ENCODE data around the gene TH.
A peak's percentile ranks its signal among the peaks of the same experiment; 100 is the strongest.
"Not testable (repeated sequence)": the region's sequence is repeated elsewhere in the genome, so short reads cannot be mapped to it uniquely, and the experiment has no call there.

The TH gene

DNA sequence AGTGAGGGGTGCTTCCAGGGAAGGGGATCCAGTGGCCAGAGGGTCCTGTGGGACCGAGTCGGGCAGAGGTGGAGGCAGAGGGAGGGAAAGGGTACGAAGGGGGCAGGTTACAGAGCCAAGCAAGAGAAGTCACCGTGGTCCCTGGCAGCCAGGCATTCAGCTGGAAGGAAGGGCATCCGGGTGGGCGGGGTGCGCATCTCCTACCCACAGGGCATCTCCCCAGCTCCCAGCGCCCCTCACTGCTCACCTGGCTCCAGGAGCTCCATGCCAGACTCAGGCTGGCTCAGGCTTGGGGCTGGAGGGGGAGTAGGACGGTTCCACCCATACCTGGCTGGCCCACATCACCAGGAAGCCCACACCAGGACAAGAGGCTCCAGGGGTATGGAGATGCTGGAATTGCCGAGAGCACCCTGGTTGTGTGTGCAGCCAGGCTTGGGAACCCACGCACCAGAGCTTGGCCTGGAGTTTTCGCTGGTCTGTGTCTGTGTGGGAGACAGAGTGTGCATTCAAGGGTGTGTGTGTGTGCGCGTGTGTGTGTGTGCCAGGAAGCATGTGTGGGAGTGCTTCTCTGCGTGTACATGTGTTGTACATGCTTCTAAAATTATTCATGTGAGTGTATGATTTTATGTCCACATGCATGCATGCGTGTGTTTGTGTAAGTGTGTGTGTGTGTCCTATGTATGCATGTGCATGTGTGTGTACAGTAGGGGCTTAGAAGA lies 6.6 kb upstream of the TH start:
- DNase-seq (ENCODE audit: low read depth) = not testable (repeated sequence)

DNA sequence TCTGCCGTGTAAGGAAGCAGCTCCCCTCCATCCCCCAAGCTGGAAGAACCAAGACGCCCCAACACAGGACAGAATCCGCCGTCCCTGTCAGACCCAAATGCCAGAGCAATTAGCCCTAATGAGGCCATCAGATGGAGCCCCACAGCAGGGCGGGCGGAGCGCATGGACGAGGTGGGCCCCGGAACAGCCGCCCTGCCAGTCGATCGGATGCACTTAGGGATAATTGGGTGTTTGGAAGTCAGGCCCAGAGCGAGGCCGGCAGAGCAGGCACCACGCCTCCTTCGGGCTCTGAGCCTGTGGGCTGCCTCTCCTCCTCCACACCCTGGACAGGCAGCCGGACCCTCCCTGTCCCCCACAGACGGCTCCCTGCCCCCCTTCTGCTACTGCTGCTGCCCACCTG lies 5.5 kb upstream of the TH start:
- DNase-seq (ENCODE audit: low read depth) = no peak

DNA sequence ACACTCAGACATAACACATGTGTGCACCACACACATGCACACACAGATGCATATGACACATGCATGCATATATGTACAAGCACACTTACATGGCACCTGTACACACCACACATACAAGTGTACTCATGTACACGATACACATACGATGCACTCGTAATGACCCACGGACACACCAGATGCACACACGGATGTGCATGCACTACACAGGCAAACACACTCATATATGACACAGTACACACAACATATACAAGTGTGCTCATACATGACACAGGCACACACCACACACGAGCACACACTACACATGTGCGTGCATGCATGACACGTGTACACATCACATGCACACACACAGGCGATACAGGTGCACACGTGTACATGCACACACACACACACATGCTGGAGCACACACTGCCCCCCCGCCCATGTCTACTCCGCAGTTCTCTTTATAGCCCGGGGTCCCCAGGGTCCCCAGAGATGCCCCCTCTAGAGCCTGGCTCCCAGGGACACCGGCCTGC lies 4.8 kb upstream of the TH start:
- no peak for DNase-seq (ENCODE audit: low read depth)

DNA sequence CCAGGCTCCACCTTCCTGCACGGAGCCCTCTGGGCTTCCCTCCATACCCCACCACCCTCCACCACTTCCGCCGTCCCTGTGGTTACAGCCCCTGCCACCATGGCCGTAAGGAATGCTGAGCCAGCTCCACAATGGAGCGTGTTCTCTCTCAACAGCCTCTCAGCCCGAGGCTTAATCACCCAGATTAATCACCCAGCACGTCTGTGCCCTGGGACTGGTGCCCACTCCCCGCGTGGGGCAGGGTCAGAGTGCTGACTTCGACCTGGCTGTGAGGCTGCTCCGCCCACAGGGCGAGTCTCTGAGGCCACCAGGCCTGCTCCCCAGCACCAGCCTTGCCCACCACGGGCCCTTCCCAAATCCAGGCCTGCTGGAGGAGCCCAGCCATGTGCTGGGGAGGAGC lies 4.0 kb upstream of the TH start:
- peak; percentile 26 for DNase-seq (ENCODE audit: low read depth)

DNA sequence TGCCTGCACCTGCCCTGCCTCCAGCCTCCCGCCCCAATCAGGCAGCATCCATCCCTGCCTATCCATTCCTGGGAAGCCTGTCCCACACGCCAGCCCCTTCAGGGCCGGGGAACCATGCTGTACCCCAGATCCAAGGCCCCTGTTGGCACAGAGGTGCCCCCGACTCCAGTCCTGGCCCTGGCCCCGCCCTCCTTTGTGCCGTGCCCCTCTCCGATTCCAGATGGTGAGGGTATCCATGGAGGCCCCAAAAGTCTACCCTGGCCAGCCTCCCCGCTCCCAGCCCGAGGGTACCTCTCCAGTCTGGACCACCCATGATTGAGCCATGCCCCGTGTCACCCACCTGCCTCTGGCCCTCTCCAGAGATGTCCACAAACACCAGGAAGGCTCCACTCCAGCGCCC lies 2.7 kb upstream of the TH start:
- DNase-seq (ENCODE audit: low read depth) = no peak

DNA sequence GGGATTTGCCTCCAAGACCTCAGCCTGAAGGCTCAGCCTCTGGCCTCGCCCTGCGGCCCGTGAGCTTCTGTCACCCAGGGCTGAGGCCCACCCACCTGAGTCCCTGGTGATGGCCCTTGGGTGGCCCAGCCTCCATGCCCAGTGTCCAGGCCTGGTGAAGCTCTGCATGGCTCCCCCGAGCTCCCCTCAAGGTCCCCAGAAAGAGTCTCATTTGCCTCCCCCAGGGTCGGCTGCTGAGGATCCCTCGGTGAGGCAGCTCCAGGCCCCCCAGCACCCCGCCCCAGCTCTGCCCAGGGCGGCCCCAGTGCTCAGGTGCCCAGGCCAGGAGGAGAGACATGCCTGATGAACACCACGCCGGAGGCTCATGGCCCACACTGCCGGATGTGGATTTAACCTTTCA lies 2.1 kb upstream of the TH start:
- no peak for DNase-seq (ENCODE audit: low read depth)

DNA sequence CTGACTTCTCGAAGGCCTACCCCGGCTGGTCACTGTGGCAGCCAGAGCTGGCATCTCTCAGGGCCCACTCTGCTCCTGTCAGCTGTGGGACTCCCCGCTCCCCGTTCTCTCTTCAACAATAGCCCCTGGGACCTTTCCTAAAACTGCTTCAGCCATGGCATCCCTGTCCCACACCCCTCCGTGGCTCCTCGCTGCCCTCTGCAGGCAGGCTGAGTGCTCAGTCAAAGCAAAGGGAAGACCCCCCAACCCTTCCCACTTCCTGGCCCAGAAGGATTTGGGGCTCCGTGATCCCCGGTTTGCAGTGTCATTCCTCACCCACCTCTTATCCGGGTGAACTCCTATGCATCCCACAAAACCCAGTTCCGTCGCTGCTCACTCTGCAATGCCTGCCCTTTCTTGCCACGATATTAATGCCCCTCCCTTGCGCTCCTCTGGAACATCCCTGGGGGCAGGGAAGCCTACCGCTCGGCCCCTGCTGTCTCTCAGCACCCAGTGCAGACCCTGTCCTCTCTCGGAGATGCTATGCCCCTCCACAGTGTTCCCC lies 1.6 kb upstream of the TH start:
- DNase-seq (ENCODE audit: low read depth) = no peak

DNA sequence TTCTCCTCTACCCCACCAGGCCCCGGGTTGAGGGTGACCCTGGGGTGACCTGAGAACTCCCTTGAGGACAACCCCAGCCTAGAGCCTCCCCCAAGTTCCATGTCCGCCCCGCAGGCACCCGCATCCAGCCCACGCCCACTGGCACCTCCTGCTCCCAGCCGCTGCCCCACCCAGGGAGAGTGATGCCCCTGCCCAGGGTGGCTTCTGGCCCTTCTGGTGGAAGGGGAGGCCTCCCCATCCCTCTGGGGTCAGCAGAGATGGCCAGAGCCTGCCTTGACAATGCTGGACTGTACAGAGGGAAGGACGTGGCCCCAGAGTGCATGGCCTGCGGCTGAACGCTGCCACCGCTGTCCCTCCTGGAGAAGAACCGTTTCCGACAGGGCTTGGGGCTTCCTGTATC lies 1.1 kb upstream of the TH start:
- no peak for DNase-seq (ENCODE audit: low read depth)

DNA sequence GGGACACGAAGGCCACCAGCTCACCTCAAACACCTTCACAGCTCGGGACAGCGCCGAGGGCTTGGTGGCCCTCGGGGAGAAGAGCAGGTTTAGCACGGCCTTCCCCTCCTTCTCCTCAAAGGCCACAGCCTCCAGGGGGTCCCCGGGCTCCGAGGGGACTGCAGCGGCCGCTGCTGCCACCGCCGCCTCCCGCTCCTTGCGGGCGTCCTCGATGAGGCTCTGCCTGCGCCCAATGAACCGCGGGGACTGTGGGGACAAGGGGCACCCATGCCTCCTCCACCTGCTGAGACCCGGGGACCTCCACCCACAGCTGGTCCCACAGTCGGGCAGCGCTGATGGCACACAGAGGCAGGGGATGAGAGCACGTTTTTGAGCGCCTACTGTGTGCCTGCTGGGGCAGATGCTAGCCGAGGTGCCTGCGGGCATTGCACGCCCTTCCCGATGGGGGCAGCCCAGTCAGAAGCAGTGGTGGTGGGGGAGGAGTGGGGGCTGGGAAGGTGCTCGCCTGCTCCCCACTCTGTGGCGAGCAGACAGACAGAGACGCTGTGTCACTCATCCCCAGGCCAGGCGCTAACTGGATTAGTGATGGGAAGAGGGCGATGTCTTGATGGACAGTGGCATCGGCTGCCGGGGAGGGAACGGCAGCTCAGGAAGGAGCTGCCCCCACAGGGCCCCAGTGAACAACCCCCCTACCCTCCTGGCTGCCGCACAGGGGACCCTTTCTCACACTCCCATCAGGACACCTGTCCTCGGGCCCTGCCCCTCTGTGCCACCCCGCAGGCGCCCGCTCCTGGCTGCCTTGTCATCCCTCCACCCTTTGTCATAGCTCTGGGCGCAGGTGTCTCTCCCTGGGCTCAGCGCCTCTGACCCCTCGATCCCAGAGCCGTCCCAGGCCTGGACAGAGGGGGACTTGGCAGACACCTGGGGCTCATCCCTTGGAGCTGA lies 1.7 kb downstream of the TH start:
- DNase-seq (ENCODE audit: low read depth) = no peak

DNA sequence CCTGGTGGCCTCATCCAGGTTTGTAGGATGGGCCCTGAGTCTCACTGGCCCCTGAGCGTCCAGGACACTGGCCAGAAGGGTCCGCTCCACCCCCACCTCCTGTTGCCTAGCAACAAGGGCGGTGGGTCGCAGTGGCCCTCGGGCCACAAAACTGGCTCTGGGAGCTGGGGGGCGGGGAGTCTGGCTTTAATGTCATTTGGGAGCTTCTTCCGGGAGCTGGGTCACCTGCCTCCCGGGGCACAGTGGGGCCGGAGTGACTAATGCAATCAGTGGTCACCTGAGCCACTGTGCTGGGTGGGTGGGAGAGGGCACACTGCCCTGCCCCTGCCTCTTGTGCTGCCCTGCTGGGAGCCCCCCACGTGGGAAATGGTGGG lies 2.6 kb downstream of the TH start:
- DNase-seq (ENCODE audit: low read depth) = no peak

DNA sequence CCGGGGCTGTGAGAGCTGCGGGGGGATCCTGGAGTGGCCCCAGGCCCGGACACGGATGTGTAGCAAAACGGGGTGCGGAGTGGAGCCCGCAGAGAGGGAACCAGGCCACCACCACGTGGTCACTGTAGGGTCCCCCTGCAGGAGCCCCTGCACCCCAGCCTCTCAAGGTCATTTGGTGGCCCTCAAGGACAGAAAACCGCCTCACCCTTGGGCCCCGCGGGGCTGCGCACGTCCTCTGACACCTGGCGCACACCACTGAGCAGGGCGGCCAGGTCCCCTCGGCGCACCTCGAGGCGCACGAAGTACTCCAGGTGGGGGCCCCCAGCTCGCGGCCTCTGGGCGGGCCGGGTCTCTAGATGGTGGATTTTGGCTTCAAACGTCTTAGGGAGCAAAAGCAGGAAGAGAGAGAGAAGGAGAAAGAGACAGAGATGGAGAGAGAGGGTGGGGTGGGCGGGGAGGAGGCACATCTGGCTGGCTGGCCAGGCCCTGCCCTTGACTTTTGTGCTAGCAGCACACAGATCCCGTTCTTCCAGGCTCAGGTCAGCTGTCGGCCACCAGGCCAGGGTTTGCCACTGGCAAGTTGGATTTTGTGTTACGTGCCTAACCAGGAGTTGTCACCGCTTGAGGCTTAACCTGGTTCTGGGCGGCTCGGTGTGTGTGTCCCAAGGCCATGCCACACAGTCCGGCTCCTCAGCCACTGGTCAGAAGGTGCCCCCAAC lies 3.2 kb downstream of the TH start:
- DNase-seq (ENCODE audit: low read depth) = no peak

DNA sequence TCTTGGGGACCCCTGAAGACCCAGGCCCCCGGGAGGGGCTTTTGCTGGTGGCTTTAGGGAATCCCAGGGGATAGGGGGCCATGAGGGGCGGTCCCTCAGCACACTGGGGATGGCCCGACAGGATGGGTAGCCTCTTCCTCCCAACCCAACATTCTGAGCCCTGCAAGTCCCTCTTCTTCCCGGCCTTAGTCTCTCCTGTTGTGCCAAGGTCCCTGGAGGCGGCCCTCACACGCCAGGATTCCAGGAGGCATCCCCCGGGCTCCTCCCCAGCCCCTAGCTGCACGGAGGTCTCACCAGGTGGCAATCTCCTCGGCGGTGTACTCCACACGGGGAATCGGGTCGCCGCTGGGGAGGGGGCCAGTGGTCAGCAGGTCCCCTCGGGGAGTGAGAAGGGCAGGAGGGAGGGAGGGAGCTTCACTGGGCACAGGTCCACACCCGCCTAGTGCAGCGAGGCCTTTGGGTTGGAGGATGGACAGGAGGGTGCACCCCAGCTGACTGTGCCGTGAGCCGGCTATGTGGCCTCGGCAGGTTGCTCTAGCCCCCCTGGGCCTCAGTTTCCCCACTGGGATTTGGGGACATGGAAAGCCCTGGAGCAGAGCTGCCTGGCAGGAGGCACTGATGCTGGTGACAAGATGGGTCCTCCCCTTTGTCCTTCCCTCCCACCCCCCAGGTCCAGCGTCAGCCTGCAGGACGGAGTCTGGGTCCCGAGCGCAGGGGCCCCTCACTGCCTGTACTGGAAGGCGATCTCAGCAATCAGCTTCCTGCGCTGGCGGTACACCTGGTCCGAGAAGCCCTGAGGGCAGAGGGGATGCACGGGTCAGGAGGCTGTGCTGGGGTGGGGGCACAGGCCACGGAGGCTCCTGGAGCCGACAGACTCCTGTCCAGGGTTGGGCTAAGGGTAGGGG lies 4.2 kb downstream of the TH start:
- DNase-seq (ENCODE audit: low read depth) = no peak

DNA sequence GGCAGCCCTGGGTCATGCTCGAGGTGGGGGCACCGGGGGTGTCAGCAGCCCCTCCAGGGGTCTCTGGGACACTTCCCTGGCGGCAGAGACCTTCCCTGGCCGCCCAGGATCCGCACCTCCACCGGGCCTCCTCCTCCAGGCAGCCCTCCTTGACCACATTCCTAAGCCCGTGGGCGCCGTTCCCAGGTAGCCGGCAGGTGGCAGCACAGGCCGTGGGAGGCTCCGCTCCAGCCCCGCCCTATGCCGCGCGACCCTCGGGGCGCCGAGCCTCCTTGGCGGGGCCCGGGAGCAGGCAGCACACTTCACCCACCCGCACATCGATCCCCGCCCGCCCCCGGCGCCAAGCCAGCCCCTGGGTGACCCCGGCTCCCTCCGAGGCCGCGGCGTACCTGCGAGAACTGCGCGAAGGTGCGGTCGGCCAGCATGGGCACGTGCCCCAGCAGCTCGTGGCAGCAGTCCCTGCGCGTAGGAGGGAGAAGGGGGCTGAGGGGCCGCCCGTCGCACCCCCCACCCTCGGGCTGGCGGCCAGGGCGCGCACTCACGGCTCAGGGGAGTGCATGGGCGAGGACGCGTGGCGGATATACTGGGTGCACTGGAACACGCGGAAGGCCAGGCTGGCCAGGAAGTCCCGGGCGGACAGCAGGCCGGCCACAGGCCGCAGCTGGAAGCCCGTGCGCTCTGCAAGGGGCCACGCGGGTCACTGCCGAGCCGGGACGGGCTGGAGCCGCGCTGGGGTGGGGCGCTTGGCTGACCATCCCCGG lies 5.3 kb downstream of the TH start:
- no peak for DNase-seq (ENCODE audit: low read depth)

DNA sequence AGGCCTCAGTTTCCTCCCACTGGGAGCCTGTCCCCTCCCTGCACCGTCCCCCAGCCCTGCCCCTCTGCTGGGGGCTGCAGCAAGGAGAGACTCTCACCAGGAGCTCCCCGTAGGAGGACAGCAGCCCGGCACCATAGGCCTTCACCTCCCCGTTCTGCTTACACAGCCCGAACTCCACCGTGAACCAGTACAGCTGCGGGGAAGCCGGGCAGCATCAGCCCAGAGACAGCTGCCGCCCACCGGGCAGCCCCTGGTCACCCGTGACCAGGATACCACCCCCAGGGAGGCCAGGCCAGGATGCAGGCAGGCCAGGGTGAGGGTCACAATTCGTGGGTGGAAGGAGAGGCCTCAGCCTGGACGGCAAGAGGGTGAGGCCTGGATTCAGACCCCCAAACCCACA lies 6.0 kb downstream of the TH start:
- DNase-seq (ENCODE audit: low read depth) = no peak

DNA sequence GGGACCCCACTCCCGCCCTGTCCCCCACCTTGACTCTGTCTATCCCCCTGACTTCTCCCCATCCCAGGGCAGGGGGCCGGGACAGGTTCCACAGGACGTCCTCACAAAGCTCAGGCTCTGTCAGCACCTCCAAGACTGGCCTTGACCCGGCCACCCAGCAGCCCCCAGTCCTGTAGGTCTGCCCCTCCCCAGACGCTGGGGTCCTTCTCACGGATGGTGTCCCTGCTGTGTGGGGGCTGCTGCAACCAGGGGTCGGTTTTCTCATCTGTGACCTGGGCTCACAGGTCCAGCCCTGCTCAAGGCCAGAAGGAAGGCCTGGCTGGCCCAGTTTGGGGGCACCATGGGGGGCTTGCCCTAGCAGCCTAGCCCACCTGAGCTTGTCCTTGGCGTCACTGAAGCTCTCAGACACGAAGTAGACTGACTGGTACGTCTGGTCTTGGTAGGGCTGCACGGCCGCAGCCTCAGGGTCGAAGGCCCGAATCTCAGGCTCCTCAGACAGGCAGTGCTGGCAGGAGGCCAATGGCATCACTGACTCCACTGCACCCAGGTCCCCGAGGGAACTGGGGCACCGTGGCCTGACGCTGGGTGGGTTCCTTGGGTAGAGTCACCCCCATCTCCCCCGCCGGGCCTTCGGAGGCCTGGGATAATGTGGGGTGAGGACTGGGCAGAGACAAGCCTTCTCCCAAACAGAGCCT lies 6.6 kb downstream of the TH start:
- no peak for DNase-seq (ENCODE audit: low read depth)

DNA sequence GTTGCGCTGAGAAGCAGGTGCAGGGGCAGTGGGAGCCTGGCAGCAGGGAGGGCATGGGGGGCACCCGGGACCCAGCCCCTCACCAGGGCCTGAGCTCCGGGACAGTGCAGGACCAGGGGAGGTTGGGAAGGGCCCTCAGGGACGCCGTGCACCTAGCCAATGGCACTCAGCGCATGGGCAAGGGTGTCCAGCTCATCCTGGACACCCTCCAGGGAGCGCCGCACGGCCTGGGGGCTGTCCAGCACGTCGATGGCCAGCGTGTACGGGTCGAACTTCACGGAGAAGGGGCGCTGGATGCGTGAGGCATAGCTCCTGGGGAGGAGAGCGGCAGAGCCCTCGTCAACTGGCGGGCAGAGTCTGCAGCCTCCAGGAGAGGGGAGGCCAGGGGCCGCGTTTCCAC lies 7.5 kb downstream of the TH start:
- DNase-seq (ENCODE audit: low read depth) = no peak

DNA sequence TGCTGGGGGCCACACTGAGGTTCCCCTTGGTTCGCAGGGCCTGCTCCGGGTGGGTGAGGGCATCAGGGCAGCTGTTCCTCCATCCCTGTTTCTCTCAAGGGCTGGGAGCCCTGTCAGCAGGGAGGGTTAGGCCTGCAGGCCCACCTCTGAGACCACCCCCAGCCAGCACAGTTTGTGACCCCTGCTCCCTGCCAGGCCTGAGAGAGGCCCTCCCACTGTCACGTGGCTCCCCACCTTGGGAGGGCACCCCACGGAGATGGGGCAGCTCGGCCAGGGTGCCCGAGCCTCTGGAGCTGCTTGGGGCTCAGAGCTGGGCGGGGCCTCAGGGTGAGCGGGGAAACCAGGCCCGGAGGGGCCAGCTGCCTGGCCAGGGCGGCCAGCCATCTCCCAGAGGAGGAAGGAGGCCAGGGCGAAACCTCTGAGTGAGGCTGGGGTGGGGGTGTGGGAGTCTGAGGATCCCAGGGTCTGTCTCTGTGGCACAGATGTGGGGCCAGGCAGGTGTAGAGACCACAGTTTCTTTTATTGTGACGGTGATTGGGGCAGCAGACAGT lies 8.1 kb downstream of the TH start:
- DNase-seq (ENCODE audit: low read depth) = no peak

DNA sequence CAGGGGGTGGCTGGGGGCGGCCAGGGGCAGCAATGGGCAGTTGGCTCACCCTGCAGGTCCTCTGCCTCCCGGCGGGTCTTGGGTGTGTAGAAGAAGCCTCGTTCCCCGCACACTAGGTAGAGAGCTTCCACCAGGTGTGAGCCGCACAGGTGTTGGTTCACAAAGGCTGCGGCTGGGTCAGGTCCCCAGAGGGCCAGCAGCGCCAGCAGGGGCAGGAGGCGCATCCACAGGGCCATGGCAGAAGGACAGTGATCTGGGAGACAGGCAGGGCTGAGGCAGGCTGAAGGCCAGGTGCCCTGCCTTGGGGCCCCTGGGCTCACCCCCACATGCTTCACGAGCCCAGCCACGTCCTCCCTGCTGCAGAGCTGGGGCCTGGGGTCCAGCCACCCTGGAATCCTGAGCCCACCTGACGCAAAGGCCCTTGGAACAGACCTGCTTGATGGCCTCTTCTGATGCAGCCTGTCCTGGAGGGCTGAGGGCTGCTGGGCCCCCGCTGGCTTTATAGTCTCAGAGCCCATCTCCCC lies 10.8 kb downstream of the TH start, which contains the start of gene INS:
Gene INS (minus strand): TSS at position 474 of the 524 bp plus-strand sequence. CDS start 238 bp downstream, at position 236.
- DNase-seq (ENCODE audit: low read depth) = no peak

Measured in iris pigment epithelial cell (primary cell).